Mucosa of stomach (tissue), 1 donor: ENCODE data around the gene ELN.
A peak's percentile ranks its signal among the peaks of the same experiment; 100 is the strongest.
"Not testable (repeated sequence)": the region's sequence is repeated elsewhere in the genome, so short reads cannot be mapped to it uniquely, and the experiment has no call there.

Experiments
- H3K27me3 ChIP-seq: one replicate; pipeline ENCODE4 v1.7.0; 2013; ENCODE audit warnings: mild to moderate bottlenecking, low read length; ENCODE audit not compliant: control insufficient read depth, insufficient read depth
- H3K36me3 ChIP-seq: one replicate; pipeline ENCODE4 v1.7.0; 2013; ENCODE audit warnings: low read length; ENCODE audit not compliant: control insufficient read depth, insufficient read depth
- H3K4me1 ChIP-seq: one replicate; pipeline ENCODE4 v1.7.0; 2013; ENCODE audit warnings: mild to moderate bottlenecking, low read length; ENCODE audit not compliant: control insufficient read depth, insufficient read depth
- H3K4me3 ChIP-seq: one replicate; pipeline ENCODE4 v1.7.0; 2013; ENCODE audit warnings: low read length
- H3K9ac ChIP-seq: one replicate; pipeline ENCODE4 v1.7.0; 2013; ENCODE audit warnings: mild to moderate bottlenecking, low read length, moderate library complexity
- H3K9me3 ChIP-seq: one replicate; pipeline ENCODE4 v1.7.0; 2013; ENCODE audit warnings: mild to moderate bottlenecking, low read length, moderate library complexity; ENCODE audit not compliant: control insufficient read depth
- donor health status: Pancreatic carcinoma.

ELN gene

GRCh38 chr7:74040101-74040790, 12.3 kb downstream of the ELN start:
- no peaks in the 10 kb centered on the region for H3K9me3 ChIP-seq
- no peak overlapping the region for H3K9ac ChIP-seq
- H3K36me3 ChIP-seq: no peaks in the 10 kb centered on the region
- H3K27me3 ChIP-seq: no peaks in the 10 kb centered on the region
- peaks cover 11% of the 10 kb centered on the region for H3K4me1 ChIP-seq
- H3K4me3 ChIP-seq: no peak overlapping the region

- Histone ChIP-seq H3K36me3 (no peaks in the 10 kb centered on the region), H3K9me3 (no peaks in the 10 kb centered on the region), H3K4me1 (peaks cover 11% of the 10 kb centered on the region), H3K27me3 (no peaks in the 10 kb centered on the region), H3K9ac (no peak overlapping the region), H3K4me3 (no peak overlapping the region)
Measured at GRCh38 chr7:74040791-74041520, 13.0 kb downstream of the ELN start.

GRCh38 chr7:74042746-74043522, 15.0 kb downstream of the ELN start:
- Histone ChIP-seq H3K4me3 (no peak overlapping the region), H3K4me1 (peaks cover 11% of the 10 kb centered on the region), H3K36me3 (no peaks in the 10 kb centered on the region), H3K9ac (peak overlapping the region; percentile 37), H3K9me3 (no peaks in the 10 kb centered on the region), H3K27me3 (no peaks in the 10 kb centered on the region)

GRCh38 chr7:74043523-74043951, 15.6 kb downstream of the ELN start:
- peaks cover 11% of the 10 kb centered on the region for H3K4me1 ChIP-seq
- peak overlapping the region; percentile 37 for H3K9ac ChIP-seq
- H3K4me3 ChIP-seq: no peak overlapping the region
- H3K27me3 ChIP-seq: no peaks in the 10 kb centered on the region
- H3K36me3 ChIP-seq: no peaks in the 10 kb centered on the region
- H3K9me3 ChIP-seq: no peaks in the 10 kb centered on the region

GRCh38 chr7:74044366-74045350, 16.7 kb downstream of the ELN start:
- Histone ChIP-seq H3K27me3 (no peaks in the 10 kb centered on the region), H3K4me1 (peaks cover 11% of the 10 kb centered on the region), H3K36me3 (no peaks in the 10 kb centered on the region), H3K4me3 (no peak overlapping the region), H3K9me3 (no peaks in the 10 kb centered on the region), H3K9ac (no peak overlapping the region)

DNA sequence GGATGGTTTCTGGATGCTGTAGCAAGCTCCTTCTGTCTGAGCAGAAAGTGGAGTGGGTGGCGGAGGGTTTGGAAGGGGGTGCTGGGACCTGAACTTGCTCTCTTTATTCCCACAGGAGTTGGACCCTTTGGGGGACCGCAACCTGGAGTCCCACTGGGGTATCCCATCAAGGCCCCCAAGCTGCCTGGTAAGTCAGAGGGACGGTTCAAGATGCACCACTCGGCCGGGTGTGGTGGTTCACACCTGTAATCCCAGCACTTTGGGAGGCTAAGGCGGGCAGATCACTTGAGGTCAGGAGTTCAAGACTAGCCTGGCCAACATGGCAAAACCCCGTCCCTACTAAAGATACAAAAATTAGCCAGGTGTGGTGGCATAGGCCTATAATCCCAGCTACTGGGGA, 18.6 kb downstream of the ELN start:
- not testable (repeated sequence) for H3K36me3 ChIP-seq, H3K27me3 ChIP-seq, H3K9ac ChIP-seq, H3K9me3 ChIP-seq, H3K4me3 ChIP-seq
- peaks cover 11% of the 10 kb centered on the region for H3K4me1 ChIP-seq

GRCh38 chr7:74047804-74048380, 19.9 kb downstream of the ELN start:
- Histone ChIP-seq H3K36me3 (no peaks in the 10 kb centered on the region), H3K9me3 (no peaks in the 10 kb centered on the region), H3K4me1 (peaks cover 9% of the 10 kb centered on the region), H3K27me3 (peaks cover 3% of the 10 kb centered on the region), H3K4me3 (no peak overlapping the region), H3K9ac (no peak overlapping the region)

GRCh38 chr7:74048999-74049599, 21.1 kb downstream of the ELN start:
- Histone ChIP-seq H3K9ac (no peak overlapping the region), H3K9me3 (no peaks in the 10 kb centered on the region), H3K4me3 (no peak overlapping the region), H3K27me3 (peaks cover 3% of the 10 kb centered on the region), H3K36me3 (no peaks in the 10 kb centered on the region), H3K4me1 (no peaks in the 10 kb centered on the region)

DNA sequence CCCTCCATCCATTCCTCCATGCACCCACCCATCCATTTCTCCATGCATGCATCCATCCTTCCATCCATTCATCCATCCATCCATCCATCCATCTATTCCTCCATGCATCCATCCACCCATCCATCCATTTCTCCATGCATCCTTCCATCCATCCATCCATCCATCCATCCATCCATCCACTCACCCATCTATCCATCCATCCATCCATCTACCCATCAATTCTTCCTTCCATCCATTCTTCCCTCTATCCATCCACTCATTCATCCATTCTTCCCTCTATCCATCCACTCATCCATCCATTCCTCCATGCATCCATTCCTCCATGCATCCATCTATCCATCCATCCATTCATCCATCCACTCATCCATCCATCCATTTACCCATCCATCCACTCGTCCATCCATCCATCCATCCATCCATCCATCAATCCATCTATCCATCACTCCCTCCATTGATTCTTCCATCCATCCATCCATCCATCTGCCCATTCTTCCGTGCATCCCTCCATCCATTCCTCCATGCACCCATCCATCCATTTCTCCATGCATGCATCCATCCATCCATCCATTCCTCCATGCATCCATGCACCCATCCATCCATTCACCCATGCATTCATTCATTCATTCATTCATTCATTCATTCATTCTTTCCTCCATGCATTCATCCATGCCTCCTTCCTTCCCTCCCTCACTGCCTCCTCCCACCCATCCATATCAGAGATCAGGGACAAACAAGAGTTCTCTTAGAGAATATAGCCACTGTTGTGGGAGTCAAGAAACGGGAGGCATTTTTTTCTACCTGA, 22.2 kb downstream of the ELN start:
- Histone ChIP-seq H3K4me1 (no peaks in the 10 kb centered on the region), H3K9ac (no peak overlapping the region), H3K9me3 (no peaks in the 10 kb centered on the region), H3K4me3 (no peak overlapping the region), H3K27me3 (peaks cover 3% of the 10 kb centered on the region), H3K36me3 (no peaks in the 10 kb centered on the region)

DNA sequence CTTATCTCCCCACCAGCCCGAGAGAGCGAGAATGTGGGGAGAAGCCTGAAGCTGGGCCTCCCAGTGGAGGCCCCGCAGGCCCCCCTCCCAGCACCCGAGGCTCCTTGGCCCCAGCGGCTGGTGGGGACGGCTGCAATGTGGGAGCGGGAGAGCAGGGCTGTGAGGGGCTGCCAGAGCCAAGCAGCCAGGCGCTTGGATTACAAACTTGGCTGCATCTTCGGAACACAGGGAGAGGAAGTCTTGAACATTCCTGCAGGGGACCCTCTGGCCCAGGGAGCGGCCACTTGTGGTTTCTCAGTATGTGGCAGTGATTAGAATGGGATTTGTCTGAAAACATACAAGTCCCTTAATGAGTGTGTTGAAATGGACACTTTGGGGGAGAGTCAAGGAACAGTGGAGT, 23.2 kb downstream of the ELN start:
- Histone ChIP-seq H3K4me3 (no peak overlapping the region), H3K4me1 (no peaks in the 10 kb centered on the region)

More for the DNA sequence above, 23.2 kb downstream of the ELN start:
- Histone ChIP-seq H3K9me3 (no peaks in the 10 kb centered on the region), H3K36me3 (no peaks in the 10 kb centered on the region), H3K9ac (no peak overlapping the region), H3K27me3 (peaks cover 3% of the 10 kb centered on the region)
